ENCODE measurements around the gene IRS1. TPM values are rescaled to one million over a fixed set of nuclear protein-coding genes. Genes with fewer than 3 reads are reported as not detected.

IRS1 gene
- total and polyA plus RNA-seq, 12 donors, result 2.2 to 20.2 (median 14.5) TPM

DNA sequence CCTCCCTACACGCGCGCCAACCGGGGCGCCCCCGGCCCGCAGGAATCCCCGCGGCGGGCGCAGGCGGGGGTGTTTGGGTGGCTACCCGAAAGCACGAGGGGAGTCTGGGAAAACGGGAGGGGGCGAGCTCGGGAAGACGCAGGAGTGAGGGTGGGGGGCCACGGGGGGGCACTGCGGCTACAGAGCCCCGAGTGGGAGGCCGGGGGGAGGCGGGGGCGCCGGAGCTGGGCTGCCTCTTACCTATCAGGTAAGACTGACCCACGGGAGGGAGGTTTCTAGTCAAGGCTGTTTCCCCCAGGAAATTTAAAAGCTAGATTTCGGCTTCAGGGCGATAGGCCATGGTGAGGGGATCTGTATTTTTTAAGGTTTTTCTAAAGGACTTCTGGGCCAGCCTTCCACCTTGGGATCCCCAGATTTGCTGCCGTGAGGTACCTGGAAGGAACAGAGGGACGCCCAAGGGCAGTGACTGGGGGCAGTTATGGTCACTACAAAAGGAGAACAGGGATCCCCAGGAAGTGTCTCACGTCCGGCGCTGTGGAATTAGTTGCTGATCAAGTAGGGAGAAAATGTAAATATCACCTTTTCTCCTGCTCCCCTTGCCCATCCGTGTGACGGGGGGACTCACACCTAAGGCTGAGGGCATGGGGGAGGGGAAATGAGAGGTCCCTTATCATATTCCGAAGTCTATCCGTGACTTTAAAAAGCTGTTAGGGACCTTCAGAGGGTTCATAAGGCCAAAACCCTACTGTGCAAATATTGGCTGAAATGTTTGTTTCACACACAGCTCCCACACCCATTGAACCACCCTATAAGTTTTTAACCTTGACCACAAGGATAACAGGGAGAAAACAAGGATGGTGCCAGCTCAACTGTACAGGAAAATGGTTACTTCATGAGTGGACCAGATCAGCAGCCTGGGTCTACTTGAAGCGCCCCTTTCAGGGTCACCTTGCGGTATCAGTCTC is 638 bp upstream of the IRS1 start:
- intact Hi-C loops (cut with DNase I), result loop anchor here (2.0 to 10.0 kb wide), 32 partner anchors 55 to 1135 kb away; no protein-coding TSS in a partner anchor
- TF ChIP-seq, protein P1, sequence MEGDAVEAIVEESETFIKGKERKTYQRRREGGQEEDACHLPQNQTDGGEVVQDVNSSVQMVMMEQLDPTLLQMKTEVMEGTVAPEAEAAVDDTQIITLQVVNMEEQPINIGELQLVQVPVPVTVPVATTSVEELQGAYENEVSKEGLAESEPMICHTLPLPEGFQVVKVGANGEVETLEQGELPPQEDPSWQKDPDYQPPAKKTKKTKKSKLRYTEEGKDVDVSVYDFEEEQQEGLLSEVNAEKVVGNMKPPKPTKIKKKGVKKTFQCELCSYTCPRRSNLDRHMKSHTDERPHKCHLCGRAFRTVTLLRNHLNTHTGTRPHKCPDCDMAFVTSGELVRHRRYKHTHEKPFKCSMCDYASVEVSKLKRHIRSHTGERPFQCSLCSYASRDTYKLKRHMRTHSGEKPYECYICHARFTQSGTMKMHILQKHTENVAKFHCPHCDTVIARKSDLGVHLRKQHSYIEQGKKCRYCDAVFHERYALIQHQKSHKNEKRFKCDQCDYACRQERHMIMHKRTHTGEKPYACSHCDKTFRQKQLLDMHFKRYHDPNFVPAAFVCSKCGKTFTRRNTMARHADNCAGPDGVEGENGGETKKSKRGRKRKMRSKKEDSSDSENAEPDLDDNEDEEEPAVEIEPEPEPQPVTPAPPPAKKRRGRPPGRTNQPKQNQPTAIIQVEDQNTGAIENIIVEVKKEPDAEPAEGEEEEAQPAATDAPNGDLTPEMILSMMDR (IDR thresholded peaks at IDR 0.05), result peak in 6 of 9 donors; percentile 5 to 53 (median 31)
- 4 to 8% methylated on average over 38 to 39 of the region's 39 CpGs for WGBS, 2 donors
- H3K9me3 ChIP-seq, result peaks cover 0 to 4% (median 0%) of the 10 kb centered on the region in 11 donors
- H3K27me3 ChIP-seq, result peaks cover 0 to 65% (median 0%) of the 10 kb centered on the region in 7 donors
- H3K4me3 ChIP-seq, result peak overlapping the region; percentile 68 to 95 (median 84)
- ATAC-seq (no peak), DNase-seq (peak in 1 of 2 donors; percentile 42)
- peak overlapping the region; percentile 80 to 97 (median 92) for H3K27ac ChIP-seq
- peaks cover 0 to 9% (median 0%) of the 10 kb centered on the region in 9 donors for H3K36me3 ChIP-seq
- H3K4me1 ChIP-seq, result peaks cover 3 to 60% (median 40%) of the 10 kb centered on the region in 9 donors

DNA sequence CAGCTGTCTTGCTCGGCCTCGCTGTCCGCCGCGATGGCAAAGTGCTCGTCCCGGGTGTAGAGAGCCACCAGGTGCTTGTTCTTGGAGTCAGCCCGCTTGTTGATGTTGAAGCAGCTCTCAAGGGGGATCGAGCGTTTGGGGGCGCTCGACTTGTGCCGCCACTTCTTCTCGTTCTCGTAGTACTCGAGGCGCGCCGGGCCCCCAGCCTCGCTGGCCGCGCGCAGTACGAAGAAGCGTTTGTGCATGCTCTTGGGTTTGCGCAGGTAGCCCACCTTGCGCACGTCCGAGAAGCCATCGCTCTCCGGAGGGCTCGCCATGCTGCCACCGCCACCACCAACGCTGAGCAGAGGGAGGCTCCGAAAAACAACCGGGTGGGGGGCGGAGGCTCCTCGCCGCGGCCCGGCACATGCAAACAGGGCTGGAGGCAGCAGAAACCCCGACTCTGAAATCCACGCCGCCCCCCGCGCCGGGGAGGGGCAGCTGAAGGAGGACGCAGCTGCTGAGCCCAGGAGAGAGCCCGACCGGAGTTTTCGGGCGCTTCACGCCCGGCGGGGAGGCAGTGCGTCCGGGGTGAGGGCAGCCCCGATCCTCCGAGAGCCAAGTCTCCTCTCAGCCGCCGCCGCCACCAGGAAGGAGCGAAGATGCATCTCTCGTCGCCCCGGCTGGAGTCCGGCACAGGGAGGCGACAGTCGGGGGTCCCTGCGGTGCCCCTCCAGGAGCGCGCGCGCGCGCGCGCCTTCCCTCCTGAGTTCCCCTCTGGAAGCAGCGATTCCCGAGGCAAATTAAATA is 1.0 kb downstream of the IRS1 start:
- intact Hi-C loops (cut with DNase I), result loop anchor here (2.0 to 10.0 kb wide), 17 partner anchors 54 to 764 kb away; no protein-coding TSS in a partner anchor
- peak in 2 of 8 donors; percentile 0 to 2 for ATAC-seq
- Histone ChIP-seq H3K4me3 (peak overlapping the region; percentile 68 to 95 (median 84)), H3K9me3 (peaks cover 0 to 4% (median 0%) of the 10 kb centered on the region in 11 donors), H3K4me1 (peaks cover 3 to 77% (median 51%) of the 10 kb centered on the region in 9 donors), H3K27ac (peak overlapping the region; percentile 80 to 97 (median 92)), H3K27me3 (peaks cover 0 to 53% (median 0%) of the 10 kb centered on the region in 7 donors), H3K36me3 (peaks cover 0 to 9% (median 0%) of the 10 kb centered on the region in 9 donors)
- 3 to 6% methylated on average over 80 of the region's 80 CpGs for WGBS, 2 donors
- TF ChIP-seq, protein P1 (IDR thresholded peaks at IDR 0.05), result peak in 3 of 9 donors; percentile 16 to 28 (median 22)
- DNase-seq, result peak; percentile 23 to 41

GRCh38 chr2:226797989-226798421 is 1.6 kb downstream of the IRS1 start:
- peaks cover 0 to 4% (median 0%) of the 10 kb centered on the region in 11 donors for H3K9me3 ChIP-seq
- DNase-seq (peak; percentile 9 to 18), ATAC-seq (no peak)
- 40 to 54% methylated on average over 23 of the region's 23 CpGs for WGBS, 2 donors
- intact Hi-C loops (cut with DNase I), result loop anchor here (2.0 to 10.0 kb wide), 17 partner anchors 53 to 763 kb away; no protein-coding TSS in a partner anchor
- H3K27me3 ChIP-seq, result peaks cover 0 to 53% (median 0%) of the 10 kb centered on the region in 7 donors
- H3K36me3 ChIP-seq, result peaks cover 0 to 9% (median 0%) of the 10 kb centered on the region in 9 donors
- H3K27ac ChIP-seq, result peak overlapping the region; percentile 80 to 97 (median 92)
- TF ChIP-seq, protein P1 (IDR thresholded peaks at IDR 0.05), result no peak
- peak overlapping the region; percentile 68 to 95 (median 84) for H3K4me3 ChIP-seq
- H3K4me1 ChIP-seq, result peaks cover 3 to 83% (median 57%) of the 10 kb centered on the region in 9 donors
